ENCODE measurements around the gene LTBP2. TPM values are rescaled to one million over a fixed set of nuclear protein-coding genes. Genes with fewer than 3 reads are reported as not detected.

The LTBP2 gene
- total RNA-seq, 1 donor, result 157 TPM

DNA sequence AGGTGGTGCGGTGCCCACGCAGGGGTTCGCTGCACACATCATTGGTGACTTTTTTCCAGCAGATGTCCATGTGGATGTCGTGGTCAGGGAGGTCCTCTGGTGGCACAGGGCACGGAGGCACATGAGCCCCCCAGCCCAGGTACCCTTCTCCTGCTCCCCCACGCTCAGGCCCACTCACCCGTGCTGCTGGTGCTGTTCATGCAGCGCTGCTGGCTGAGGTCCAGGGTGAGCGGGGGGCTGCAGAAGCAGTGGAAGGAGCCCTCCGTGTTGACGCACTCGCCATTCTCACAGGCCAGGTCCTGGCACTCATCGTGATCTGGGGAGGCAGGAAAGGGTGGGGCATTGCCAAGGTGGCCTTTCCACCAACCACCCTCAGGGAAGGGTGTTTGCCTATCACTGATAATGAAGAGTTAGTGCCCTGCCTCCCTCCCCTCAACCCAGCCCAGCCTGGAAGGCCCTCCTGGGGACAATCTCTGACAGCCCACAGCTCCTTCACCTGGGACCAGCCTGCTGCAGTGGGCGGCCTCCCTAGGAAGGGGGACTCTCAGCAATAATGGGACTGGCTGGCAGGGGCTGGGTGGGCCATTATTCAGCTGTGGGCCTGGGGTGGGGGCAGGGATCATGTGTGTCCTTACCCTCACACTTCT, 108.6 kb downstream of the LTBP2 start:
- no peak overlapping the region for H3K4me3 ChIP-seq (ENCODE audit: low read depth, low read length)
- no peak for DNase-seq (ENCODE audit: low read depth)
- TF ChIP-seq, protein P1, sequence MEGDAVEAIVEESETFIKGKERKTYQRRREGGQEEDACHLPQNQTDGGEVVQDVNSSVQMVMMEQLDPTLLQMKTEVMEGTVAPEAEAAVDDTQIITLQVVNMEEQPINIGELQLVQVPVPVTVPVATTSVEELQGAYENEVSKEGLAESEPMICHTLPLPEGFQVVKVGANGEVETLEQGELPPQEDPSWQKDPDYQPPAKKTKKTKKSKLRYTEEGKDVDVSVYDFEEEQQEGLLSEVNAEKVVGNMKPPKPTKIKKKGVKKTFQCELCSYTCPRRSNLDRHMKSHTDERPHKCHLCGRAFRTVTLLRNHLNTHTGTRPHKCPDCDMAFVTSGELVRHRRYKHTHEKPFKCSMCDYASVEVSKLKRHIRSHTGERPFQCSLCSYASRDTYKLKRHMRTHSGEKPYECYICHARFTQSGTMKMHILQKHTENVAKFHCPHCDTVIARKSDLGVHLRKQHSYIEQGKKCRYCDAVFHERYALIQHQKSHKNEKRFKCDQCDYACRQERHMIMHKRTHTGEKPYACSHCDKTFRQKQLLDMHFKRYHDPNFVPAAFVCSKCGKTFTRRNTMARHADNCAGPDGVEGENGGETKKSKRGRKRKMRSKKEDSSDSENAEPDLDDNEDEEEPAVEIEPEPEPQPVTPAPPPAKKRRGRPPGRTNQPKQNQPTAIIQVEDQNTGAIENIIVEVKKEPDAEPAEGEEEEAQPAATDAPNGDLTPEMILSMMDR (IDR thresholded peaks at IDR 0.05; ENCODE audit: insufficient read depth, low read length), result no peak

DNA sequence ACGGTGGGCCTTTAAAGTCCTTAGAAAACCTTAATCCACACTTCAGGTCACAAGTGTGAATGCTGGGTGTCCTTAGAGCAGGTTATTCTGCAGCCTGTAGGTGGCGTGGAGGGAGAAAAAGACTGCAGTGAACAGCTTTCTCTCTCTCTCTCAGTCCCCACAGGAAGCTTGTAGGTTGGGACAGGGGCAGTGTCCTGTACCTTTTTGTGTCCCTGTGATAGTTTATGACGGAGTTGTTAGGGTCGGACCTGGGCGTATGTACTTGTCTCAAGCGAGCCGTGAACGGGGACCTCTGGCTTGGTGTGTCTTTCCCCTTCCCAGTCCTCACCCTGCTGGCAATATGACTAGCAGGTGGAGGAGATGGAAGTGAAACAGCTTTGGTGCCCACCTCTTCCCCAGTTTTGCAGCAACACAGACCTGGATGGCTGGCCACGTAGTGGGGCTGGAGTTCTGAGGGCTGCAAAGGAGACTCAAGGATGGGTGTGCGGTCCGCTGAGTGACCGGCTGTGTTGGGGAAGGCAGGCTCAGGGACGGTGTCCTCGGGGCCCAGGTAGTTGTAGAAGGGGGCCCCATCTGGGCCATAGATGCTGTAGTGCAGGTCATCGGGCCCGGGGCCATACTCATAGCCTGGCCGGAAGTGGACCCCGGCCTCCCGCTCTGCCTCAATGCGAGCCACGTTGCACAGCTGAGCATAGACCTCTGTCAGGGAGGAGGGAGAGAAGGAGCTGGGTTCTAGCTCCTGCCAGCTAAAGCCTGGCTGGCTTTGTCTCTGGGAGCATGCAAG, 109.6 kb downstream of the LTBP2 start:
- TF ChIP-seq, protein P1 (IDR thresholded peaks at IDR 0.05; ENCODE audit: insufficient read depth, low read length), result peak; percentile 56
- DNase-seq (ENCODE audit: low read depth), result peak; percentile 38

DNA sequence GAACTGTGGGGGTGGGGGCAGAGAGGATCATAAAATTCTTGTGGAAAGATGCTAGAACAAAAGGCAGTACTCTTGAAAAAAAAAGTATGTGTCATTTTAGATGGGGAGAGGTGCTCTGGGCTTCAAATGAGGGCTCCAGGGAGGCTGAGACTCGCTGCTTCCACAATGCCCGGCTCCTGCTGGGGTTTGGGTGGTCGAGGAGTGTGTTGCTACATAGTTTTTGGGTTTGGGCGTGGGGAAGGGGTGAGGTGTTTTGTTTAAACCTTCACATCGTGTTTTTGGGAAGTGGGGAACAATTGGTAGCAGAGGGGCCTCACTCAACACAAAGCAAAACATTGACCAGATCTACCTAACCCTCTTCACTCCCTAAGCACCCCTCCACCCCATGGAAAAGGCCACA, 110.3 kb downstream of the LTBP2 start:
- TF ChIP-seq, protein P1 (IDR thresholded peaks at IDR 0.05; ENCODE audit: insufficient read depth, low read length), result peak; percentile 2
- DNase-seq (ENCODE audit: low read depth), result no peak
- H3K4me3 ChIP-seq (ENCODE audit: low read depth, low read length), result no peak overlapping the region

More for the DNA sequence above, 109.6 kb downstream of the LTBP2 start:
- no peak overlapping the region for H3K4me3 ChIP-seq (ENCODE audit: low read depth, low read length)

DNA sequence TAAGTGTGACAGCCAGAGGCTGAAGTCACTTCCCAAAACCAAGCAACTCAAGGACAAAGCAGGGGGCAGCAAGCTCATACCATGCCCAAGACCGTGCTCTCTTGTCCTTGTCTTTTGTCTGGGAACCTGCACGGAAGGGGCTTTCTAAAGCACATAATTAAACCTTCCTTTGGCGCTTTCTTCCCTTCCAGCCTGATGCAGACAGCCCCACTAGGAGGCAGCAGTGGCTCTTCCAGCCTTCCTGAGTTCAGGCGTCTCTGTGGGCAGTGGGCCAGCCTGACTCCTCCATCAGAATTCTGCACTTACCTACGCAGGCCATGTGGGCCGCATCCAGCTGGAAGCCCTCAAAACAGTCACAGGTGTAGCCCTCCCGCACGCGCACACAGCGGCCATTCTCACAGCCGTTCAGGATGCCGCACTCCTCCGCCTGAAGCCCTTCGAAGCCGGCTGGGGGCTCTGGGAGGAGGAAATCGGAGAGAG, 110.9 kb downstream of the LTBP2 start:
- DNase-seq (ENCODE audit: low read depth), result peak; percentile 77
- TF ChIP-seq, protein P1 (IDR thresholded peaks at IDR 0.05; ENCODE audit: insufficient read depth, low read length), result peak; percentile 87
- H3K4me3 ChIP-seq (ENCODE audit: low read depth, low read length), result no peak overlapping the region

DNA sequence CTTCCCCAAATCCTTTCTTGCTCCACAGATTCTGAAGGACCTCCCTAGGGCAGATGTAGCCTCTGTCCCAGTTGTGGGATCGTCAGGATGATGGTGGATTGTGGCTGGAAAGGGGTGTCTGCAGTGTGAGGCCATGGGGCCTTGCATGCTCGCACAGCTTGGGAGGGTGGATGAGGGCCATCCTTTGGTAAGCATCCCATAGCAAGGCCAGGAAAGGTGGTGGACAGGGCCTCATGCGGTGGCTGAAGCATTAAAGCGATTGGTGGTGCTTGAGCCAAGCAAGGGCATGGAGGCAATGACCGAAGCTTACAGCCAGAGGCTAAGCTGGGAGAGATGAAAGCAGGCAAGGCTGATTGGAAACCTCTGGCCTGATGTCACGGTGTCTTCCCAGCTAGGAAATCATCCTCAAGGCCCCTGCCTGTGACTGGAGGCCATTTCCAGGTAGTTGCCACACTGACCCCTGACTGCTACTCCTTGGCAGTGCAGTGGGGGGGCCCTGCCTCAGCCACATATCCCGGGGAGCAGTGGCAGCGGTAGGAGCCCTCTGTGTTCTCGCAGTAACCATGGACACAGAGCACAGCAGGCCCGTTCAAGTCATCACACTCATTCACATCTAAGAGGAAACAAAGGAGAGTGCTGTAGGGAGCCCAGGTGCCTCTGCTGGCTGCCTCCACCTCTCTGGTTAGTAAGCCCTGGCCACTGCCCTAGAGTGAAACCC, 111.5 kb downstream of the LTBP2 start:
- TF ChIP-seq, protein P1 (IDR thresholded peaks at IDR 0.05; ENCODE audit: insufficient read depth, low read length), result no peak
- H3K4me3 ChIP-seq (ENCODE audit: low read depth, low read length), result no peak overlapping the region
- DNase-seq (ENCODE audit: low read depth), result no peak

DNA sequence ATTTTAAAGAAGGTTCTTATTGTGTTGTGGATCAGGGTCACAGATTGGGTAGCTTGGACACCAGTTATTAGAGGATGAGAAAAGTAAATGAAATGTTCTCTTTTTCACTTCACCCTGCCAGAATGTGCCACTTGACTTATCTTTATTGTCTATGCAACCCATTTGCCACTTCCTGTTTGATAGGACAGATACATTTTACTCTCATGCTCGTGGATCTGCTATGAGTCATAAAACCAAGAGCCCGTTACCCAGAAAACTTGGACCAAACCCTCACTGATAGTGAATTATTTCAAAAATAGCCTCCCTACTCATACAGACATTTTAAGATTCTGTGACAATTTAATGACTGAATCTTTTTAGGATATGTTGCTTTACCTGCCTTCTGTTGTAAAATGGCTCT, 116.7 kb downstream of the LTBP2 start:
- H3K4me3 ChIP-seq (ENCODE audit: low read depth, low read length), result no peak overlapping the region
- TF ChIP-seq, protein P1 (IDR thresholded peaks at IDR 0.05; ENCODE audit: insufficient read depth, low read length), result no peak
- DNase-seq (ENCODE audit: low read depth), result peak; percentile 17

Measured in fibroblast of the aortic adventitia (primary cell).